Activated gamma-delta T cell (primary cell): ENCODE data around the gene KIRREL3.

Source experiments
- DNase-seq: peaks from one replicate; lab custom pipeline; 2025; lab: John Stamatoyannopoulos, UW

The KIRREL3 gene

GRCh38 chr11:126739499-126740145, 260.9 kb downstream of the KIRREL3 start:
- no peak for DNase-seq

- DNase-seq: no peak
Measured at GRCh38 chr11:126738295-126739031, 262.1 kb downstream of the KIRREL3 start.

GRCh38 chr11:126736682-126737572, 263.6 kb downstream of the KIRREL3 start:
- DNase-seq: no peak

- no peak for DNase-seq
Measured at GRCh38 chr11:126734752-126735151, 265.8 kb downstream of the KIRREL3 start.

- DNase-seq: no peak
Measured at GRCh38 chr11:126733685-126734084, 266.9 kb downstream of the KIRREL3 start.

- no peak for DNase-seq
Measured at GRCh38 chr11:126732981-126733380, 267.6 kb downstream of the KIRREL3 start.

GRCh38 chr11:126731576-126732142, 268.9 kb downstream of the KIRREL3 start:
- DNase-seq: no peak

- no peak for DNase-seq
Measured at GRCh38 chr11:126727381-126727780, 273.2 kb downstream of the KIRREL3 start.

- no peak for DNase-seq
Measured at GRCh38 chr11:126725521-126725920, 275.0 kb downstream of the KIRREL3 start.

- DNase-seq: no peak
Measured at GRCh38 chr11:126725043-126725442, 275.5 kb downstream of the KIRREL3 start.

GRCh38 chr11:126723665-126724045, 276.9 kb downstream of the KIRREL3 start:
- no peak for DNase-seq

- no peak for DNase-seq
Measured at GRCh38 chr11:126722956-126723664, 277.5 kb downstream of the KIRREL3 start.

GRCh38 chr11:126722006-126722736, 278.4 kb downstream of the KIRREL3 start:
- no peak for DNase-seq

- DNase-seq: no peak
Measured at GRCh38 chr11:126720539-126721235, 279.9 kb downstream of the KIRREL3 start.

GRCh38 chr11:126719740-126720139, 280.8 kb downstream of the KIRREL3 start:
- DNase-seq: no peak

GRCh38 chr11:126718276-126718675, 282.3 kb downstream of the KIRREL3 start:
- DNase-seq: no peak

- no peak for DNase-seq
Measured at GRCh38 chr11:126716456-126717083, 284.0 kb downstream of the KIRREL3 start.

- no peak for DNase-seq
Measured at GRCh38 chr11:126713806-126714205, 286.8 kb downstream of the KIRREL3 start.

- DNase-seq: no peak
Measured at GRCh38 chr11:126711977-126712625, 288.5 kb downstream of the KIRREL3 start.
